GM21423 (cell line): ENCODE data around the gene S100P.

Experiments used
- ATAC-seq: cut with Tn5 transposase; IDR thresholded peaks from one replicate; pipeline ENCODE4 v1.9.1; 2021; ENCODE audit warnings: mild to moderate bottlenecking, moderate library complexity; ENCODE audit not compliant: unreplicated experiment

S100P gene

DNA sequence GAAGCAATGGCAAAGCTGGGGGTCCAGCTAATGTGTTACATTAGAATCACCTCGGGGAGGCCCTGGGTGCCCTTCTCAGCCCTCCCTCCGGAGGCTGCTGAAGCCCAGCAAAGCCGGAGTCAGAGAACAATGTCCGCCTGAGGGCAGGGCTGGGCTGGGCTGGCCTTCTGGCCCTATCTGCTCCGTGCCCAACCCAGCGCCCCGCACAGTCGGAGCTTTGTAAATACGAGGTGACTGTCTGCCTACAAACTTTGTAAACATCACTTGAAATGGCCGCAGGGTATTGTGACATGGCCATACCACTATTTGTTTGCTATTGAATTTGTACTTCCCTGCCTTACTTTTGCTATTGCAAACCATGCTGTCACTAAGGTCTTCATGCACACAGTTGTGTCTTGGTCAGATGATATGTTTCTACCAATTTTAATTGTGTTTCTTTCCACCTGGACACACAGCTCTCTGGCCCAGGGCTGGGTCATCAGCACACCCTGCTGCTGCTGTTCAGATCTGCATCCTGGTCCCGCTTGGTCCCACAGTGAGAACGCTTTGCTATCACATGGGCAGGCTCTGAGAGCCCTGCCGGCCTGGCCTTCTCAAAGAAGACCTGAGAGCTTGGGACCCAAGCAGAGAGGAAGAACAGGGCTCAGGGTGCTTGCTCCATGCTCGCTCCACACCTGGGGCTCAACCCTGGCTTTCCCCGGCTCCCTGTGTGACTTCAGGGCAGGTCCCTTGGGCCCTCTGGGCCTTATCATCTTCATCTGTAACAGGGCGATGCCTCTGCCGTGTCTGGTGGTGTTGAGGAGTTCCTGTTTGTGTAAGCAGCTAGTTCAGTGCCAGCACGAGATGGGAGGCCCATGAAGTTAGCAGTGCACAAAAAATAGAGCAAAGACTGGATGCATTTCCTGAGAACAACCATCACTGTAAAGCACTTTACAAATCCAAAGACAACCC lies 2.3 kb downstream of the S100P start:
- no peak for ATAC-seq

DNA sequence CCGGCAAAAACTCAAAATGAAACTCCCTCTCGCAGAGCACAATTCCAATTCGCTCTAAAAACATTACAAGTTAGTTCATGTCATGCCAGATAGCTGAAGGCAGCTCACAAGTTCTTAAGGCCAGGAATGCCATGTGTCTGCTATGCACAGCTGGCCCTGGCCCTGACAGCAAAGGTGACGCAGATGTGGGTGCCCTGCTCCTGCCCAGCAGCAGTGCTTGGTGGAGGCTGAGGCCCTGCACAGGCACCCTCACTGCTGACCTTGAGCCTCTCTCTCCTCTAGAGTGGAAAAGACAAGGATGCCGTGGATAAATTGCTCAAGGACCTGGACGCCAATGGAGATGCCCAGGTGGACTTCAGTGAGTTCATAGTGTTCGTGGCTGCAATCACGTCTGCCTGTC lies 2.9 kb downstream of the S100P start:
- ATAC-seq = no peak

DNA sequence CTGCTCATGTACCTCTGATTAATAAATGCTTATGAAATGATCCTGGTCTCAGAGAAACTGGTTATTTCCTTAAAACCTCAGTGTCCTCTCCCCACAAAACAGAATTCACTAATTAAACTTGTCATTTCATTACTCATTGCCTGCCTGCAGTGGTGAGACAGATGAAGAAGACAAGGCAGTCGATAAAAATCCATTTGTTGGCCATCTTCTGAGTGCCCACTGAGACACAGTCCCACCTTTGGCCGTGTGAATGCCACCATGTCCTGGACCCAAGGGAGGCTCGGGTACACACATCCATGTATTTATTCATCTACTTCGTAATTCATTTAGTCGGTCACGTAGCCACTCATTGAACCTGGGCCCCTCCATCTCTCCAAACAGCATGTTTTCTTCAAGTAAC lies 3.5 kb downstream of the S100P start:
- no peak for ATAC-seq

DNA sequence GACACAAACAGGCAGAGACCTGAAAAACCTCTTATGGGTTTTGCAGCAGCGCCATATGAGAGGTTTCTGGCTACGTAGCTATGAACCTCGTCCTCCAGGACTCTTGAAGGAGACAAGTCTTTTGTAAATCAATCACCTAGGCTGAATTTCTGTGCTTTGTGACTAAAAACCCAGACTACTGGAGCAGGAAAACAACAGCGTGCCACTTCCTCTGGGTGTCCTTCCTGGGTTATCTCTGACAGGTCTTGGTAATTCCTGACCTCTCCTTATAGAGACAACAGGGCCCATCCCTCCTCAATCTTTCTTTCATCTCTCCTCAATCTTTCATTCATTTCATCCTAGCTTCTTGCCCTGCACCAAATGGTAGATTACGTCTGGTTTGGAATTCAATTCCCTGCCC lies 5.7 kb downstream of the S100P start:
- no peak for ATAC-seq

DNA sequence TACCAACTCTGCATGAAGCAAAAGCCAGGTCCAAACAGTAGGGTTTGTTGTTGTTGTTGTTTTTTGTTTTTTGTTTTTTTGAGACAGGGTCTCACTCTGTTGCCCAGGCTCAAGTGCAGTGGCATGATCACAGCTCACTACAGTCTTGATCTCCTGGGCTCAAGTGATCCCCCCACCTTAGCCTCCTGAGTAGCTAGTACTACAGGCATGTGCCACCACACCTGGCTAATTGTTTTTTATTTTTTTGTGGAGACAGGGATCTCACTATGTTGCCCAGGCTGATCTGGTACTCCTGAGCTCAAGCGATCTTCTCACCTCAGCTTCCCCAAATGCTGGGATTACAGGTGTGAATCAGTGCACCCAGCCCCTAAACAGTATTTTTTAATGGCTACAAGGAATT lies 6.2 kb downstream of the S100P start:
- no peak for ATAC-seq

DNA sequence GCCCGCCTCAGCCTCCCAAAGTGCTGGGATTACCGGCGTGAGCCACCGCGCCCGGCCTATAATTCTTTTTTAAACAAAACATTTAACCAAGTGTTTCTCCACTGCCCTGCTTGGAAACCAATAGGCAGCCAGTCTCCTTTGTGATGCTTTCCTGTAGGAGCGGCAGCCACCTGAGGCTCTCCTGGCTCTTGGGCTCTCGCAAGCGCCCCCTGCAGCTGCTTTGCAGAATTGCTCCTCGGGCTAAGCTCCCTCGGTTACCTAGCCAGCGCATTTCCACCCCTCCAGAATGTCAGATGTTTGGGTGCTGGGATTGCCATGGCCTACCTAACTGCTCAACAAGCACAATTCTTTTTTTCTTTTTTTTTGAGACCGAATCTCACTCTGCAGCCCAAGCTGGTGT lies 7.7 kb downstream of the S100P start:
- ATAC-seq = no peak

DNA sequence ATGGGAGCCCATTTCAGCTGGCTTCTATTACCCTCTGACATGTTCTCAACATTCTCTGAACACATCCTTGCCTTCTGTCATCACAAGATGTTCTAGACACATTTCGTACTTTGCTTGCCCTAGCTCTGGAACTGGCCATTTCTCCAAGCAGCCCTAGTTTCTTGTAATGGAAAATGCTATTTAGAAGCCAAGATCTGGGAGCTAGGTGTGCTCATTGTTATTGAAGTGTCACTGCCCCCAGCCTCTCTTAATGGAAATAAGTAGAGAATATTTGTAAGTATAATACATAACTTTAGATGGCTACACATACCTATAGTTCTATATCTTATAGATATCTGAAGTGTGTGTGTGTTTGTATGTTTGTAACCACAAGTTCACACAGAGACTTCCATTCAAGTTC lies 9.1 kb downstream of the S100P start:
- no peak for ATAC-seq

DNA sequence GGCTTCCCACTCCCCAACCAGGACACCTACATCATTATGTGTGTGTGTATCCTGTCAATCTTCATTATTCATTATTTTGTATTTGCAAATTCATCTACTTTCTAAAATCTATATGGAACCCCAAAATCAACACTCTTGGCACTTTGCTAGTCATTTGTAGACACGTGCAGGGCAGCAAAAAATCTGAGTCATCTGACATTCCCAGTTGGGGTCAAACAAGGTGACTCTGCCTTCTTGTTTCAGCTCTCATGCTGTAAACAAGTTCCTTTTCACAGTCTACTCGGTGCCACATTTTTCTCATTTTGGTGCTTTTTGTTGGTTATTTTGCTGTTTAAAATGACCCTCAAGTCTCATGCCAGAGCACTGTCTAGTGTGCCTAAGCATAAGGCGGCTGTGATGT lies 10.1 kb downstream of the S100P start:
- no peak for ATAC-seq

DNA sequence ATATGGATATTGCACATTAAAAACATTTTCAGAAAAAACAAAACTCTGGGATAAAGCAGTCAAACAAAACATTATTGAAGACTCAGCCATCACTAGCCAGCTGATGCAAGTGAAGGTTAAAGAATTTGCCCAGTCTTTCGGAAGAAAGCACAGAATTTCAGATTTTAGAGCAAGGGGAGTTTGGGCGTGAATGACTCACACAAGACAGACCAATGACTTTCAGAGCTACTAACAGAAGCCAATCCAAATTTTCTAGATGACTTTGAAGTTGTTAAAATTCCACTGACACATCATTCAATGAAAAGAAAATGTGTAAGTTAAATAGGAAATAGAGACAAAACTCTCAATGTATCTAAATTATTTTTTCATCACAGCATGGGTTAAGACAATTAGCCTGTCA lies 12.0 kb downstream of the S100P start:
- ATAC-seq = no peak

DNA sequence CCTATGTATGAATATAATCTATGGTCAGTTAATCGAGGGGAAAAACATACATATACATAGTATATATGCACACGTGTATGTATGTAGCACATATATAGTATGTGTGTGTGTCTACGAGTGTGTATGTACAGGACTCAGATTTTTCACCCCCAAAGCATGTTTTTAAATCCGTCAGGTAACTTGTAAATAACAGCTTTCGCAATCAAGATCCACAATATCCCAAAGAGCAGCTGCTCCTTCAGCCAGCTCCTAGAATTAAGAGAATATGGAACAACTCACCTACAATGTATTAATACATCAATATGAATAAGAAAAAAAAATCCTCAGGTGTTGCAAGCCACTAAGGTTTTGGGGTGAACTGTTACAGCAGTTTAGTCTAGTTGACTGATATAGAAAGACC lies 12.5 kb downstream of the S100P start:
- no peak for ATAC-seq

DNA sequence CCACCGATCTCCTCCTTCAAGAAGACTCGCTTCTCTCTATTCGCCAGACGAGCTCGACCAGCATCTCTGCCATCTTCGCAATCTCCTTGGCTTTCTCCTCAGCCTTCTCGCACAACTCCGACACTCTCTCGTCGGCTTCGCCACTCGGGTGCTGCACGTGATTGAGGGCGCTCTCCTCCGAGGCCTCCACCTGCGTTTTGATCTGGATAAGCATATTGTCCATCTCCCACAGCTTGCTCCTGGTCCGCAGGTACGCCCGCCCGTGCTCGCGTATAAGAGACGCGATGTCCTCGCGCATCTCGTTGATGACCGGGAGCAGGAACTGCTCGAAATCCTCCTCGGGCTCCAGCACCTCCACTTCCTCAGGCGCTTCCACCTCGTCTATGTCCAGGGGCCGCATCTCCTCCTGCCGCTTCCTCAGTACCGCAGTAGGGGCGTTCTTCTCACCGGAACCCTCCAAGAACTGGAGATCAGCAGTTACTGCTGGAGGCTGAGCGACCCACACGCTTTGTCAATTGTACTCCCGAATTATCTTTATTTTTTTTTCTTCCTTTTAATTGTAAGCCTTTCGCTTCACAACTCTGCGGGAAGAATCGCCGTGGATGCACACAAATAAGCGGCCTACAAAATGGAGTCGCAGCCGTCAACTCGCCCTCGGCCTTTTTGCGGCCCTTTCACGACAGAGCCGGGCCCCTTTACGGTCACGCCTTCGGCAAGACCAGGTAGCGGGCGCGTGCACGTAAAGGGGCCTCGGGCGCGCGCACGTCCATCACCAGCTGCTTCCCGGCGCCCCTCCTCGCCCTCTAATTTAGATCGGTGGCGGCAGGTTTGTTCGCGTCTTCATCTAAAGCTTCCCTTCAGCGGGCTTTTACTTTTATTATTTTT lies 15.8 kb downstream of the S100P start, which contains the start of gene MRFAP1L1:
TSS of gene MRFAP1L1 (minus strand) at position 636 of the 885 bp plus-strand sequence. CDS start at position 400, 236 bp downstream.
- peak; percentile 72 for ATAC-seq

DNA sequence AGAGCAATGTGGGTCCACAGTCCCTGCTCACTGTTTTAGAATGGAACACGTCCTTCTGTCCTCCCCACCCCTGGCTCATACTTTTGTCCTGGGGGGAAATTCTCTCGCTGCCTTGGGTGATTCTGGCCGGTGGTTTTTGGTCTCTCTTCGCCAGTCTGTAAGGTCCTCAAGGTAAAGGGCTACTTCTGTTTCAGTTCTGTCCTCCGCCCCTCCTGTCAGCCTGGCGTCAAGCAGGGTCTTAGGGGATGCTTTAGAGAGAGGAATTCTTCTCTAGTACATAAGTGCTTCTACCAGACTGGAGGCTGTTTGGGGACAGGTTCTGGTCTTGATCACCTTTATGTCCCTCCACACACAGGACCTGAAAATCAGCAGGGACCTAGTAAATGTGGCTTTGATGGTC lies 16.6 kb downstream of the S100P start:
- no peak for ATAC-seq

DNA sequence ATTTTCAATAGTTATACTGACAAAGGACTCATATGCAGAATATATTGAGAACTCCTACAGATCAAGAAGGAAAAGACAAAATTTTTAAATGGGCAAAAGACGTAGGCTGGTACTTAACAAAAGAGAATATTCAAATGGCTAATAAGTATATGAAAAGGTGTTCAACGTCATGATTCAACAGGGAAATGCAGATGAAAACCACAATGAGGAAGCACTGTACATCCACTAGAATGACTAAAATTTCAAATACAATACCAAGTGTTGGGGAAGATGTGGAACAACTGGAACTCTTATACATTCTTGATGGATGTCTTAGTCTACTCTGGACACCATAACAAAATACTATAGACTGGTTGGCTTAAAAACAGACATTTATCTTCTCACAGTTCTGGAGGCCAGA lies 17.3 kb downstream of the S100P start:
- ATAC-seq = no peak

DNA sequence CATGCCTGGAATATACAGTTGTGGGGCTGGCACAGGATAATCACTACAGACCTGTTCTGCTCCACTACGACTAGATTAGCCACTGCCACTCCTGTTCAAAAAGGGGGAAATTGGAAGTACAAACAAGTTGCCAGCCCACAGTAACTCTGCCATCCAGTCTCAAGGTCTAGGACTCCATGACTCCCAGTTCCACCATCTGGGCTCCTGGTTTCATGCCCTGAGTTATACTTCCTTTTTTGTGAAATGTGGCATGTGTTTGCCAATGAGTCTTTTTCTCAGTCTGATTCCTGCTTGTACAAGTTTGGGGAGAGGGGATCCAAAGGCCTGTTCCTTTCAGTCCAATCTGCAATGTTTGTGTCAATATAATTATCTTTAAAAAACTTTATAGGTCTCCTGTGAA lies 21.3 kb downstream of the S100P start:
- no peak for ATAC-seq

DNA sequence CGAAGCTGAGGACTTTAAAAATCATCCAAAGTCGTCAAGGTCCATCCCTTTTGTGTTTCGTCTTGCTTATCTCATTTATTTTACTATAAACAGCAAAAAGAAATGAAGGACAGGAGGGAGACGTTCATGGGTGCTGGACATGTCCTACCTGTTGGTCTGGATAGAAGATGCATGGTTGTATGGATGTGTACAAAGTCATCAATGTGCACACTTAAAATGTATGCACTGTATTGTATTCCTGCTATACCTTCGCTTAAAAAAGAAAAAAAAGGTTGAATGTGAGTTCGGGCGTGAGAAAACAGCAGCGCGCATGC lies 22.0 kb downstream of the S100P start:
- no peak for ATAC-seq

DNA sequence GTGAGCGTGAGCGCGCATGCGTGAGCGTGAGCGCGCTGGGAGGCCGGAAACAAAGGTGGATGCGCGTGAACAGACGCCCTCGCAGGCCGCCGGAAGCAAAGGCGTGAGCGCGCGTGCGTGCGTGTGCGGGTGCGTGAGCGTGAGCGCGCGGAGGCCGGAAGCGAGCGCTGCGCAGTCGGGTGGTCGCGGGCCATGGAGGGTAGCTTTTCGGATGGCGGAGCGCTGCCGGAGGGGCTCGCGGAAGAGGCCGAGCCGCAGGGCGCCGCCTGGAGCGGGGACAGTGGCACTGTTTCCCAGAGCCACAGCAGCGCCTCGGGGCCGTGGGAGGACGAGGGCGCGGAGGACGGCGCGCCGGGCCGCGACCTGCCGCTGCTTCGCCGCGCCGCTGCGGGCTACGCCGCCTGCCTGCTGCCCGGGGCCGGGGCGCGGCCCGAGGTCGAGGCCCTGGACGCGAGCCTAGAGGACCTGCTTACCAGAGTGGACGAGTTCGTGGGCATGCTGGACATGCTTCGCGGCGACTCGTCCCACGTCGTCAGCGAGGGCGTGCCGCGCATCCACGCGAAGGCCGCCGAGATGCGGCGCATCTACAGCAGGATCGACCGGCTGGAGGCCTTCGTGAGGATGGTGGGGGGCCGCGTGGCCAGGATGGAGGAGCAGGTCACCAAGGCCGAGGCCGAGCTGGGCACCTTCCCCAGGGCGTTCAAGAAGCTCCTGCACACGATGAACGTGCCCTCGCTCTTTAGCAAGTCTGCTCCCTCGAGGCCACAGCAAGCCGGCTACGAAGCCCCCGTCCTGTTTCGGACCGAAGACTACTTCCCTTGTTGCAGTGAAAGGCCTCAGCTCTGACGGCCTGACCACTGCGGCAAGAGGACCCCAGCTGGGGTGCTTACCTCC lies 22.6 kb downstream of the S100P start, which contains the start of gene BLOC1S4:
TSS of gene BLOC1S4 (plus strand) at position 157 of the 894 bp plus-strand sequence. CDS start at position 193, 36 bp downstream.
- peak; percentile 86 for ATAC-seq

DNA sequence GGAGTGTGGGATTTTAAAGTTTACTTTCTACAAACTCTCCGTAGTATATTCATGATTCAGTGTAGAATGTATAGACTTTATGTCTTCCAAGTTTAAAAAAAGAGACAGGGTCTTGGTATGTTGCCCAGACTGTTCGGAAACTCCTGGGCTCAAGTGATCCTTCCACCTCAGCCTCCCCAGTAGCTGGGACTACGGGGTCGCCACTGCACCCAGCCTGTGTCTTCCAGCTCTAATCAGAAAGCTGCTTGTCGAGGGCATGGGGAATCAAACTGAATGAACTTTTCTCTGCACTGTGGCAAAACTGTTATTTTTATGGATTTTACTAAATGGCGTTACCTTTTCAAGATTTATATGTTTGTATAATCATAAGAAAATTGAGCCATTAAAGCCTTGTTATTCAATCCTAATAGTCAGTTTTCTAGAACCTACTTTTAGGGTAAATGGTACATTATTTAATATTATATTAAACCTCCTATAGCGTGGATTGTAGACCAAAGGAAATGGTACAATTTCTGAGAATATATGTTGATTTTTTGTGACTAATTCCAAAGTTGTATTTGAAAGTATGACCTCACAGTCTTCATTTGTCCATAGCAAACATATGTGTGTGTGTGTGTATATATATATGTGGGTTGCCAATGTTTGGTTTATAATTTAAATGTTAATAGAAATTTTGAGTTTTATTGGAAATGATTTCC lies 23.4 kb downstream of the S100P start:
- ATAC-seq = no peak

DNA sequence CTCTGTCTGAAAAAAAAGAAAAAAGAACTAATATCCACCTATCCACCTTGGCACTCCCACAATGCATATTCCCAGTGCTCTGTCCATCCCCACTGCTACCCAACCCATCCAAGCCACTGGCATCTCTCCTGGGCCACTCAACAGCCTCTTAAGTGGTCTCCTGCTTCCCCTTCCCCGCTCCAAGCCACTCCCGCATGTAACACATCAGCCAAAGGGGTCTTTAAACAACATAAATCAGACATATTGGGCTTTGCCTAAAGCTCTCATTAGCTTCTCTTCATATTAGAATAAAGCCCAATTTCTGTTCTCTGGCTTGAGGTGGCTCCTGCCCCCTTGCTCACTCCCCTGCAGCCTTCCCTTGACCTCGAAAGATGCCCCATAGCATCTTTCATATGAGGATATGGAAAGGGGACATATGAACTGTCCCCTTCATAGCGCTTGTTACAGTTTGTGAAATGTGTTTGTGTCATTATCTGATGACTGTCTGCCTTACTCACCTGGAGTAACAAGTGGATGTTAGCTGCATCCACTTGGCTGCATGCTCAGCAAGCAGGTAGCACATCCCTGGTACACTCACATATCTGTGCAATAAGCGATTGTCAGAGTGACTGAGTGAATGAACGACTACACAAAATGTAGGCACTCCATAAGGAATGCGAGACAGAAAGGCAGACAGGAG lies 25.4 kb downstream of the S100P start:
- ATAC-seq = no peak

DNA sequence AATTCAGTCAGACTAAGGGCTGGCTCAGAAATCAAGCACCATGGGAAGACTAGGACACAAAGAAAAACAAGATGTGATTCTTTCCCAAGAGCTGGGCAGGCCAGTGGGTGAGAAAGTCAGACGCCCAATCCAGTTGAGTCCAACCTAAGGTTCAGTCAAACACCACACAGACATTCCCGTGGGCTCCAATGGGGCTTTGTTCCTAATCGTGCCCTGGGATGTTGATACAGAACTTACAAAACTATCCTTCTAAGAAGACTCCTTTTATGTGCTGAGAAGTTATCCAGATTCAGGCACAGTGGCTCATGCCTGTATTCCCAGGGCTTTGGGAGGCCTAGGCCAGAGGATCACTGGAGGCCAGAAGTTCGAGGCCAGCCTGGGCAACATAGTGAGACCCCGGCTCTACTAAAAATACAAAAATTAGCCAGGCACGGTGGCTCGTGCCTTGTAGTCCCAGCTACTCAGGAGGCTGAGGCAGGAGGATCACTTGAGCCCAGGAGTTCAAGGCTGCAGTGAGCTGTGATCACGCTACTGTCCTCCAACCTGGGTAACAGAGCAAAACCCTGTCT lies 26.0 kb downstream of the S100P start:
- ATAC-seq = no peak
